GM10248 (cell line): ENCODE results near the gene NPAT.
"Not testable (repeated sequence)": the region's sequence is repeated elsewhere in the genome, so short reads cannot be mapped to it uniquely, and the experiment has no call there.

Experiments
- CTCF ChIA-PET: fragments of 300-600 bp; sonication (Branson Sonifier 250); formaldehyde crosslinking; extraction: SDS; loops from one replicate; lab custom pipeline; 2021; ENCODE audit warnings: antibody characterized with exemption; lab: Yijun Ruan, JAX
- POLR2A ChIA-PET: fragments of 350-650 bp; sonication (Branson Sonifier 250); formaldehyde crosslinking; extraction: SDS; loops from one replicate; lab custom pipeline; 2020; ENCODE audit warnings: antibody characterized with exemption; lab: Yijun Ruan, JAX
- DNase-seq: peaks from one replicate; pipeline ENCODE4 v3.0.0; 2012; ENCODE audit errors: extremely low spot score
- CTCF ChIP-seq: IDR thresholded peaks from 2 replicates; pipeline ENCODE4 v1.5.1; 2012; ENCODE audit warnings: mild to moderate bottlenecking, low read depth; ENCODE audit errors: extremely low read depth, missing control alignments, control extremely low read depth

The NPAT gene

GRCh38 chr11:108135845-108136544 is 86.4 kb downstream of the NPAT start:
- POLR2A ChIA-PET: no interaction called here
- TF ChIP-seq CTCF: peak; percentile 45
- peak; percentile 38 for DNase-seq
- CTCF ChIA-PET: no interaction called here

- DNase-seq, POLR2A ChIA-PET: not testable (repeated sequence)
- CTCF ChIA-PET: interaction anchor here (1.0 to 1.3 kb wide), 2 partner anchors 10 to 14 kb away, joined by 4 read pairs; no protein-coding TSS in a partner anchor
Observed at GRCh38 chr11:108132993-108133538, 89.4 kb downstream of the NPAT start.

- CTCF ChIA-PET: interaction anchor here (1.4 kb wide), 1 partner anchor 10 kb away, joined by 3 read pairs; no protein-coding TSS in a partner anchor
- TF ChIP-seq CTCF: no peak
Observed at GRCh38 chr11:108131993-108132392, 90.4 kb downstream of the NPAT start.

GRCh38 chr11:108128772-108129171 is 93.7 kb downstream of the NPAT start:
- CTCF ChIA-PET: interaction anchor here (1.3 to 2.8 kb wide), 3 partner anchors 10 to 20 kb away, joined by 3 to 11 read pairs (median 5); no protein-coding TSS in a partner anchor
- POLR2A ChIA-PET: no interaction called here
- DNase-seq: no peak
- no peak for TF ChIP-seq CTCF

More at GRCh38 chr11:108131993-108132392, 90.4 kb downstream of the NPAT start:
- POLR2A ChIA-PET: interaction anchor here (0.7 kb wide), 1 partner anchor 58 kb away, joined by 3 read pairs; no protein-coding TSS in a partner anchor
- no peak for DNase-seq

GRCh38 chr11:108125096-108125495 is 97.3 kb downstream of the NPAT start:
- TF ChIP-seq CTCF: no peak
- ChIA-PET POLR2A (no interaction called here), CTCF (interaction anchor here (1.2 to 2.7 kb wide), 3 partner anchors 13 to 51 kb away, joined by 3 to 7 read pairs (median 5); no protein-coding TSS in a partner anchor)
- no peak for DNase-seq

- TF ChIP-seq CTCF: no peak
- CTCF ChIA-PET: no interaction called here
- POLR2A ChIA-PET: interaction anchor here (0.6 kb wide), 1 partner anchor 234 kb away, joined by 3 read pairs; no protein-coding TSS in a partner anchor
- no peak for DNase-seq
Observed at GRCh38 chr11:108122166-108122628, 100.2 kb downstream of the NPAT start.
